Muscle of back (tissue), 11 donors: ENCODE results near the gene KNSTRN. TPM values are rescaled to one million over a fixed set of nuclear protein-coding genes. Genes with fewer than 3 reads are reported as not detected.

Experiments
- DNase-seq, 3 donors: peaks; one replicate each; pipeline versions ENCODE4 v3.0.0 to v3.0.0-alpha.2; 2013
- polyA plus RNA-seq, 10 donors: library from polyadenylated mRNA; unstranded; fragments of 120-200 nt; gene quantifications; one replicate each; pipeline ENCODE4 v1.2.1, GENCODE V29; 2013; ENCODE audit not compliant: insufficient read length in 10 of 10

KNSTRN gene
- polyA plus RNA-seq, 10 donors: 15.5 to 26.2 (median 21.7) TPM

- no peak for DNase-seq
Observed at GRCh38 chr15:40425681-40426080, 43.2 kb downstream of the KNSTRN start.

- no peak for DNase-seq
Observed at GRCh38 chr15:40427188-40427587, 44.7 kb downstream of the KNSTRN start.

- DNase-seq: no peak
Observed at GRCh38 chr15:40428185-40428584, 45.7 kb downstream of the KNSTRN start.

- DNase-seq: no peak
Observed at GRCh38 chr15:40429068-40429710, 46.7 kb downstream of the KNSTRN start.

GRCh38 chr15:40430271-40430805, 47.8 kb downstream of the KNSTRN start:
- no peak for DNase-seq

- no peak for DNase-seq
Observed at GRCh38 chr15:40435023-40435709, 52.6 kb downstream of the KNSTRN start.

GRCh38 chr15:40435710-40436089, 53.2 kb downstream of the KNSTRN start:
- DNase-seq: peak in 1 of 3 donors; percentile 40

GRCh38 chr15:40436116-40436891, 53.8 kb downstream of the KNSTRN start:
- DNase-seq: peak in 1 of 3 donors; percentile 49

- peak in 1 of 3 donors; percentile 38 for DNase-seq
Observed at GRCh38 chr15:40436892-40437751, 54.6 kb downstream of the KNSTRN start.

GRCh38 chr15:40437752-40438687, 55.5 kb downstream of the KNSTRN start:
- DNase-seq: no peak

- DNase-seq: peak in 1 of 3 donors; percentile 19
Observed at GRCh38 chr15:40438712-40439111, 56.2 kb downstream of the KNSTRN start.

GRCh38 chr15:40439461-40439959, 57.0 kb downstream of the KNSTRN start:
- DNase-seq: peak in 1 of 3 donors; percentile 56

- DNase-seq: peak in 1 of 3 donors; percentile 69
Observed at GRCh38 chr15:40439960-40440742, 57.6 kb downstream of the KNSTRN start.

- DNase-seq: peak; percentile 94 to 97 (median 96)
Observed at GRCh38 chr15:40440743-40441564, 58.4 kb downstream of the KNSTRN start, which contains the start of gene BAHD1. Gene BAHD1, plus strand, starts transcription at chr15:40440953. Its CDS starts 17,512 bp downstream, at chr15:40458465.

- DNase-seq: peak in 1 of 3 donors; percentile 57
Observed at GRCh38 chr15:40441565-40442531, 59.3 kb downstream of the KNSTRN start.

GRCh38 chr15:40443255-40443654, 60.7 kb downstream of the KNSTRN start:
- DNase-seq: no peak

- DNase-seq: no peak
Observed at GRCh38 chr15:40443846-40444245, 61.3 kb downstream of the KNSTRN start.
